ENCODE results near the gene SLC12A3. TPM values are rescaled to one million over a fixed set of nuclear protein-coding genes. Genes with fewer than 3 reads are reported as not detected.

Gene SLC12A3
- total and polyA plus RNA-seq, 2 of the 8 experiments (the other 6 are each of a cell fraction or from before 2014, with no cell fraction given) = not detected

GRCh38 chr16:56907401-56907800 is 42.4 kb downstream of the SLC12A3 start (continued):
- TF ChIP-seq NANOG (IDR thresholded peaks at IDR 0.05; ENCODE audit: insufficient read depth, low read depth, low read length, poor library complexity, severe bottlenecking) (no peak), BACH1 (IDR thresholded peaks at IDR 0.05; ENCODE audit: low read length) (no peak), TCF12 (IDR thresholded peaks at IDR 0.05; ENCODE audit: low read depth, low read length) (no peak)

All from H1 (cell line).